ENCODE results near the gene MTFR1L. TPM values are rescaled to one million over a fixed set of nuclear protein-coding genes. Genes with fewer than 3 reads are reported as not detected.
A peak's percentile ranks its signal among the peaks of the same experiment; 100 is the strongest.

The MTFR1L gene
- total and polyA plus RNA-seq, 9 of the 15 experiments (the other 6 are each of a cell fraction or from before 2014, with no cell fraction given): 41.4 to 98.5 (median 53.7) TPM

GRCh38 chr1:25820247-25821111 lies 725 bp downstream of the MTFR1L start (continued):
- TF ChIP-seq ZNF121 (CRISPR knock-in tag; conservative IDR thresholded peaks at IDR 0.05) (no peak), TCFL5 (CRISPR knock-in tag; conservative IDR thresholded peaks at IDR 0.05) (no peak), ILF3 (IDR thresholded peaks at IDR 0.05; ENCODE audit: borderline replicate concordance) (peak; percentile 62; the same call in 1 of the 2 replicates), CTBP1 (IDR thresholded peaks at IDR 0.05; ENCODE audit: borderline replicate concordance) (peak; percentile 59; the same call in 1 of the 2 replicates), HNRNPLL (IDR thresholded peaks at IDR 0.05; ENCODE audit: low read depth, low read length, poor library complexity, severe bottlenecking) (peak; percentile 17), MXI1 (IDR thresholded peaks at IDR 0.05; ENCODE audit: low read depth, low read length) (no peak), PTTG1 (tag; IDR thresholded peaks at IDR 0.05; ENCODE audit: low read depth) (no peak), PCBP2 (IDR thresholded peaks at IDR 0.05; ENCODE audit: low read depth, low read length, poor library complexity, severe bottlenecking) (no peak), POLR2AphosphoS5 (IDR thresholded peaks at IDR 0.05; ENCODE audit: control insufficient read depth, insufficient read depth, low read depth, low read length) (no peak; the same call in 1 of the 2 replicates), MTA1 (IDR thresholded peaks at IDR 0.05; ENCODE audit: borderline replicate concordance) (no peak), WHSC1 (IDR thresholded peaks at IDR 0.05; ENCODE audit: low read length) (no peak), ZNF354B (CRISPR knock-in tag; IDR thresholded peaks at IDR 0.05) (no peak), RFX1 (IDR thresholded peaks at IDR 0.05) (no peak), FOXK1 (CRISPR knock-in tag; IDR thresholded peaks at IDR 0.05; ENCODE audit: borderline replicate concordance) (0 out of 2 replicates have a peak, but pooled peaks have one; percentile 15), HNRNPH1 (optimal IDR thresholded peaks at IDR 0.05; ENCODE audit: low read depth, low read length) (no peak), RHOXF2B (CRISPR knock-in tag; conservative IDR thresholded peaks at IDR 0.05) (no peak), ZFP1 (CRISPR knock-in tag; IDR thresholded peaks at IDR 0.05) (no peak), ZNF318 (IDR thresholded peaks at IDR 0.05; ENCODE audit: borderline replicate concordance in 1 of 2, low read depth in 1 of 2) (no peak), PHB (CRISPR knock-in tag; IDR thresholded peaks at IDR 0.05) (no peak)
